H1 (cell line): Measurements from ENCODE around the gene GNG12. TPM values are rescaled to one million over a fixed set of nuclear protein-coding genes. Genes with fewer than 3 reads are reported as not detected.

Experiments
- CHD7 ChIP-seq: fragments of 300-600 bp; sonication (generic); IDR thresholded peaks from 2 replicates; pipeline ENCODE4 v1.7.1; 2012; ENCODE audit warnings: low read length, moderate library complexity, mild to moderate bottlenecking, inconsistent platforms; ENCODE audit not compliant: insufficient replicate concordance
- MAFK ChIP-seq: IDR thresholded peaks from 2 replicates; pipeline ENCODE4 v1.6.1; 2012; ENCODE audit warnings: low read depth, mild to moderate bottlenecking, improper control_type of control experiment, low read length
- RNF2 ChIP-seq: fragments of 200-900, 300-1000 bp; sonication (generic); IDR thresholded peaks from 2 replicates; pipeline ENCODE4 v1.7.1; 2016; ENCODE audit warnings: borderline replicate concordance, low read depth, mild to moderate bottlenecking, antibody characterized with exemption, low read length; ENCODE audit not compliant: poor library complexity, severe bottlenecking; ENCODE audit errors: missing control alignments
- RXRA ChIP-seq: IDR thresholded peaks from 2 replicates; pipeline ENCODE4 v1.6.1; 2011; ENCODE audit warnings: low read depth, mild to moderate bottlenecking, low read length, moderate library complexity; ENCODE audit not compliant: insufficient read depth
- TEAD4 ChIP-seq: IDR thresholded peaks from 2 replicates; pipeline ENCODE4 v1.6.1; 2012; ENCODE audit warnings: low read depth, low read length, inconsistent platforms, mixed read lengths
- ZNF274 ChIP-seq: IDR thresholded peaks from 2 replicates; pipeline ENCODE4 v1.7.0; 2012; ENCODE audit warnings: low read length, borderline replicate concordance; ENCODE audit errors: extremely low read depth
- polyA plus RNA-seq, 7 experiments: library from polyadenylated mRNA; depleted of rRNA in 3 of 7; stranded (reverse) in 5 of 7; unstranded in 2 of 7; fragments of >200 nt in 5 of 7; fragments of 200-250 nt in 2 of 7; gene quantifications; 1 replicate in 5 of 7; 2 replicates in 1 of 7; 4 replicates in 1 of 7; pipeline versions ENCODE4 v1.2.1 to v1.2.3, GENCODE V29; 2011 to 2013; ENCODE audit warnings: missing spikeins in 2 of 7, mixed read lengths in 2 of 7
- total RNA-seq: library from RNA; stranded (reverse); fragmentation: NEBNext Ultra II Directional; extraction: Animal tissue kit (Norgen Biotek cat#: 25700); gene quantifications from 2 replicates; pipeline ENCODE4 v1.2.1, GENCODE V29; 2021

GNG12 gene
- total and polyA plus RNA-seq, 2 of the 8 experiments (the other 6 are each of a cell fraction or from before 2014, with no cell fraction given): 11.4 to 35.8 TPM

- TF ChIP-seq RNF2 (no peak), CHD7 (no peak), ZNF274 (no peak), MAFK (no peak), RXRA (no peak), TEAD4 (no peak)
- TF ChIP-seq, all 59 proteins: peak for 0
Measured at GRCh38 chr1:67815303-67816094, 17.8 kb downstream of the GNG12 start (continued).
